Esophagus (tissue), 2 donors: ENCODE data around the gene BRAP. TPM values are rescaled to one million over a fixed set of nuclear protein-coding genes. Genes with fewer than 3 reads are reported as not detected.
A peak's percentile ranks its signal among the peaks of the same experiment; 100 is the strongest.
"Not testable (repeated sequence)": the region's sequence is repeated elsewhere in the genome, so short reads cannot be mapped to it uniquely, and the experiment has no call there.

Experiments used
- H3K27ac ChIP-seq, 2 donors: one replicate each; pipeline ENCODE4 v1.5.1; 2013; ENCODE audit warnings: low read depth in 2 of 2, mild to moderate bottlenecking in 2 of 2, inconsistent platforms in 1 of 2, low read length in 1 of 2, moderate library complexity in 1 of 2
- H3K27me3 ChIP-seq, 2 donors: one replicate each; pipeline ENCODE4 v1.6.1; 2013; ENCODE audit warnings: low read length in 2 of 2, control low read depth in 1 of 2, mild to moderate bottlenecking in 1 of 2; ENCODE audit not compliant: insufficient read depth in 2 of 2, control insufficient read depth in 1 of 2
- H3K36me3 ChIP-seq, 2 donors: one replicate each; pipeline ENCODE4 v1.6.1; 2013; ENCODE audit warnings: low read length in 1 of 2; ENCODE audit not compliant: control insufficient read depth in 2 of 2, insufficient read depth in 2 of 2
- H3K4me1 ChIP-seq, 2 donors: one replicate each; pipeline ENCODE4 v1.6.1; 2013; ENCODE audit warnings: low read length in 1 of 2; ENCODE audit not compliant: control insufficient read depth in 2 of 2, insufficient read depth in 2 of 2
- H3K4me3 ChIP-seq, 2 donors: one replicate each; pipeline ENCODE4 v1.5.1; 2013; ENCODE audit warnings: low read length in 2 of 2, mild to moderate bottlenecking in 2 of 2, low read depth in 1 of 2, moderate library complexity in 1 of 2
- H3K9me3 ChIP-seq, 2 donors: one replicate each; pipeline ENCODE4 v1.6.1; 2013; ENCODE audit warnings: mild to moderate bottlenecking in 2 of 2, low read depth in 1 of 2, low read length in 1 of 2, moderate library complexity in 1 of 2; ENCODE audit not compliant: control insufficient read depth in 2 of 2, insufficient read depth in 1 of 2
- WGBS, 2 donors: extraction: QIAGEN DNeasy Blood & Tissue Kit; methylation state at CpG; one replicate each; pipeline ENCODE4 v1.1.7; 2013; 5-methylcytosine and 5-hydroxymethylcytosine counted together
- polyA plus RNA-seq, 2 donors: library from polyadenylated mRNA; stranded (reverse); fragments of 200-250 nt; gene quantifications; one replicate each; pipeline ENCODE4 v1.2.3, GENCODE V29; 2013
- donor health status: healthy with polysubstance abuse.
- donor health status: Bipolar disorder and iron deficiency.

BRAP gene
- polyA plus RNA-seq, 2 donors: 7.6 to 8.5 TPM

DNA sequence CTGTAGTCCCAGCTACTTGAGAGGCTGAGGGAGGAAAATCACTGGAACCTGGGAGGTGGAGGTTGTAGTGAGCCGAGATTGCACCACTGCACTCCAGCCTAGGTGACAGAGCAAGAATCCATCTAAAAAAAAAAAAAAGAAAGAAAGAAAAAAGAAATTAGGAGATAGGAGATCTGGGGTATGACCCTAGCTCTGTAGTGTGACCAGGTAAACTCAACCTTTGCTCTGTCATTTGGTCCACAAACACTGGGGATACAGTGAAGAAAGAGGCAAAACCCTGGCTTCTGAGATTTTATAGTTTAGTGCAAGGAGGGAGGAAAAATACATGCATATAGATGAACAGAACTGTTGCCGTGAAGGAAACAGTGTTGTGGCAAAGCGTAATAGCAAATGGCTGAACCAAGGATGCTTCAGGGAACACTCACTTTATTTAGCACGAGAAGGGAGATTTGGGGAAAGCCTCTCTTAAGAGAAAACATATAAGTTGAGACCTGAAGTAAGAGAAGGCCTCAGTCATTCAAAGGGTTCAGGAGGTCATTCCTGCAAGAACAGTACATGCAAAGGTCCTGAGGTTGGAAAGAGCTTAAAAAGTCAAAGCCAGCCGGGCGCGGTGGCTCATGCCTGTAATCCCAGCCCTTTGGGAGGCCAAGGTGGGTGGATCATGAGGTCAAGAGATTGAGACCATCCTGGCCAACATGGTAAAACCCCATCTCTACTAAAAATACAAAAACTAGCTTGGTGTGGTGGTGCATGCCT, 57.1 kb downstream of the BRAP start:
- Histone ChIP-seq H3K4me1 (no peaks in the 10 kb centered on the region), H3K4me3 (no peak overlapping the region), H3K36me3 (no peaks in the 10 kb centered on the region), H3K27ac (no peak overlapping the region), H3K27me3 (no peaks in the 10 kb centered on the region), H3K9me3 (no peaks in the 10 kb centered on the region)
- WGBS, 2 donors: 96 to 98% methylated on average over 7 of the region's 7 CpGs

GRCh38 chr12:111626230-111626629, 59.5 kb downstream of the BRAP start:
- Histone ChIP-seq H3K4me1 (no peaks in the 10 kb centered on the region), H3K36me3 (no peaks in the 10 kb centered on the region), H3K27me3 (no peaks in the 10 kb centered on the region), H3K4me3 (no peak overlapping the region), H3K27ac (no peak overlapping the region), H3K9me3 (no peaks in the 10 kb centered on the region)
- WGBS, 2 donors: 96 to 97% methylated on average over 6 of the region's 6 CpGs

GRCh38 chr12:111624540-111624939, 61.2 kb downstream of the BRAP start:
- H3K4me1 ChIP-seq: no peaks in the 10 kb centered on the region
- H3K27ac ChIP-seq: peak overlapping the region in 1 of 2 donors; percentile 43
- WGBS, 2 donors: 52 to 68% methylated on average over 8 of the region's 8 CpGs
- H3K36me3 ChIP-seq: no peaks in the 10 kb centered on the region
- no peak overlapping the region for H3K4me3 ChIP-seq
- H3K27me3 ChIP-seq: no peaks in the 10 kb centered on the region
- H3K9me3 ChIP-seq: no peaks in the 10 kb centered on the region

GRCh38 chr12:111617841-111618240, 67.9 kb downstream of the BRAP start:
- 93% methylated on average over 10 of the region's 10 CpGs for WGBS, 2 donors
- H3K4me1 ChIP-seq, H3K4me3 ChIP-seq, H3K27me3 ChIP-seq, H3K9me3 ChIP-seq, H3K36me3 ChIP-seq, H3K27ac ChIP-seq: not testable (repeated sequence)

DNA sequence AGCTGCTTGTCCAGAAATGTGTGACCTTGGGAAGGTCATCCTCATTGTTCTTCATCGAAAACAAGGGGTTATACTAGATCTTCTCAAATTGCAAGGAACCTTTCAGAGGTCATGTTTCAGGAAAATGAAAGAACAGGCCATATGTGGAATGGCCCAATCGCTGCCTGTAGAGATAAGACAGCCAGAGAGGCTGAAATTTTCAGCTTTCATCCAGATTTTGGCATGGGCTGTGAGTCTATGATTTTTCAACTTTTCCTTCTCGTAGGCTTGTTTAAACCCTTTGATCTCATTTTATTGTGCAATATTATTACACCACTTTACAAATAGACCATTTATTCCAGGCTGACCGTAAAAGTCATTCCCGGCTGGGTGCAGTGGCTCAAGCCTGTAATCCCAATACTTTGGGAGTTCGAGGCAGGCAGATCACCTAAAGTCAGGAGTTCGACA, 69.6 kb downstream of the BRAP start:
- H3K4me3 ChIP-seq: no peak overlapping the region
- H3K4me1 ChIP-seq: no peaks in the 10 kb centered on the region
- no peaks in the 10 kb centered on the region for H3K27me3 ChIP-seq
- H3K27ac ChIP-seq: no peak overlapping the region
- 63 to 75% methylated on average over 7 of the region's 7 CpGs for WGBS, 2 donors
- H3K9me3 ChIP-seq: no peaks in the 10 kb centered on the region
- H3K36me3 ChIP-seq: no peaks in the 10 kb centered on the region

DNA sequence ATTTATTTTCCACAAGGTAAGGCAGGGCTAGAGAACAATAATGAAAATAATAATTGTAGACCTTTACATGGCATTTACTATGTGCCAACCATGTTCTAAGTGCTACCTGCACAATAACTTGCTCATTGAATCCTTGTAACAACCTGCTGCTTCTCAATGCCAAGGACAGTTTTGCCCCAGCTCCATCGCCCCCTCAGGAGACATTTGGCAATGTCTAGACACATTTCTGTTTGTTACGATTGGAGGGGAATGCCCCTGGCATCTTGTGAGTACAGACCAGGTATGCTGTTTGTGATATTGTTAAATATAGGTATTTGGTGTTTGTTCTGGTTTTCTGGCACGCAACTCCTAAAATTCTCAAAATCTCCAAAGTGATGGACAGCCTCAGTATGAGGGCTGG, 78.5 kb downstream of the BRAP start:
- no peaks in the 10 kb centered on the region for H3K27me3 ChIP-seq
- H3K27ac ChIP-seq: no peak overlapping the region
- H3K9me3 ChIP-seq: no peaks in the 10 kb centered on the region
- 64 to 69% methylated on average over 3 of the region's 3 CpGs for WGBS, 2 donors
- H3K36me3 ChIP-seq: no peaks in the 10 kb centered on the region
- no peaks in the 10 kb centered on the region for H3K4me1 ChIP-seq
- H3K4me3 ChIP-seq: no peak overlapping the region

DNA sequence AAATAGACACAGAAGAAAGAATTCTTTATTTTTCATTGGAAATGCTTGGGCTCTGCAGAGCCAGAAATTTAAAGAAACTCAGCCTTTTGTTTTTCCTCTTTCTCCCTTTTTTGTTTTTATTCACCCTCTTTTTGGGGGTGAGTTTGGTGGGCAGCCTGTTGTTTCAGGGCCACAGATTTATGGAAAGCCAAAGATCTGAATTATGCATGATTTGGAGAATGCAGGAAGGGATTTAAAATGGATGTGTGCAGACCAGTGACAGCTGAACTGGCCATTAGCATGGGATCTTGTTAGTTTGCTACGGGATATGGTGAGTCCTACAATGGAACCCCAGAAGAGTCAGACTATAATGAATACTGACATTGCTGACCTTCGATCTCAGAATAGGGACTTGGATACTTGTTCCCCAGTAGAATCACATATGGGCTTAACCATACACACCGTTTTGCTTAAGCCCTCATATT, 79.0 kb downstream of the BRAP start:
- H3K9me3 ChIP-seq: no peaks in the 10 kb centered on the region
- no peaks in the 10 kb centered on the region for H3K4me1 ChIP-seq
- H3K27ac ChIP-seq: no peak overlapping the region
- no peaks in the 10 kb centered on the region for H3K36me3 ChIP-seq
- H3K4me3 ChIP-seq: no peak overlapping the region
- 76 to 79% methylated on average over 3 of the region's 3 CpGs for WGBS, 2 donors
- no peaks in the 10 kb centered on the region for H3K27me3 ChIP-seq

GRCh38 chr12:111605911-111606766, 79.6 kb downstream of the BRAP start:
- Histone ChIP-seq H3K36me3 (no peaks in the 10 kb centered on the region), H3K4me1 (no peaks in the 10 kb centered on the region), H3K27me3 (no peaks in the 10 kb centered on the region), H3K9me3 (no peaks in the 10 kb centered on the region), H3K4me3 (no peak overlapping the region), H3K27ac (no peak overlapping the region)
- WGBS, 2 donors: 79 to 82% methylated on average over 7 of the region's 7 CpGs

GRCh38 chr12:111602857-111603256, 82.9 kb downstream of the BRAP start:
- 96% methylated on average over 11 of the region's 11 CpGs for WGBS, 2 donors
- H3K36me3 ChIP-seq, H3K9me3 ChIP-seq: not testable (repeated sequence)

More at GRCh38 chr12:111602857-111603256, 82.9 kb downstream of the BRAP start:
- not testable (repeated sequence) for H3K4me3 ChIP-seq, H3K27ac ChIP-seq, H3K27me3 ChIP-seq, H3K4me1 ChIP-seq
